ENCODE data around the gene ACSL5. TPM values are rescaled to one million over a fixed set of nuclear protein-coding genes. Genes with fewer than 3 reads are reported as not detected.

Gene ACSL5
- total RNA-seq, 1 donor from 2014 or later, result 46.7 TPM

GRCh38 chr10:112359606-112360307, 14.2 kb upstream of the ACSL5 start:
- H3K27me3 Mint-ChIP-seq (ENCODE audit: insufficient read depth), result peaks cover 9% of the 10 kb centered on the region
- H3K36me3 Mint-ChIP-seq (ENCODE audit: low read depth), result no peaks in the 10 kb centered on the region
- no peak overlapping the region for H3K4me3 Mint-ChIP-seq
- no peak for DNase-seq (ENCODE audit: low spot score)
- H3K9me3 Mint-ChIP-seq, result no peaks in the 10 kb centered on the region
- no peaks in the 10 kb centered on the region for H3K4me1 Mint-ChIP-seq (ENCODE audit: low read depth)
- H3K27ac Mint-ChIP-seq, result no peak overlapping the region
- intact Hi-C loops (cut with micrococcal nuclease), result no loop called here

GRCh38 chr10:112360308-112361270, 13.3 kb upstream of the ACSL5 start:
- H3K9me3 Mint-ChIP-seq, result no peaks in the 10 kb centered on the region
- H3K4me3 Mint-ChIP-seq, result no peak overlapping the region
- H3K27ac Mint-ChIP-seq, result no peak overlapping the region
- no peak for DNase-seq (ENCODE audit: low spot score)
- H3K4me1 Mint-ChIP-seq (ENCODE audit: low read depth), result no peaks in the 10 kb centered on the region
- H3K36me3 Mint-ChIP-seq (ENCODE audit: low read depth), result no peaks in the 10 kb centered on the region
- H3K27me3 Mint-ChIP-seq (ENCODE audit: insufficient read depth), result peaks cover 14% of the 10 kb centered on the region
- intact Hi-C loops (cut with micrococcal nuclease), result no loop called here

- no peak overlapping the region for H3K27ac Mint-ChIP-seq
- no peak for DNase-seq (ENCODE audit: low spot score)
- H3K27me3 Mint-ChIP-seq (ENCODE audit: insufficient read depth), result peaks cover 14% of the 10 kb centered on the region
- no peaks in the 10 kb centered on the region for H3K9me3 Mint-ChIP-seq
- H3K4me1 Mint-ChIP-seq (ENCODE audit: low read depth), result no peaks in the 10 kb centered on the region
- H3K4me3 Mint-ChIP-seq, result no peak overlapping the region
- no peaks in the 10 kb centered on the region for H3K36me3 Mint-ChIP-seq (ENCODE audit: low read depth)
- intact Hi-C loops (cut with micrococcal nuclease), result no loop called here
These were observed 11.8 kb upstream of the ACSL5 start for GRCh38 chr10:112361951-112362751.

- Mint-ChIP-seq H3K27me3 (ENCODE audit: insufficient read depth) (peaks cover 12% of the 10 kb centered on the region), H3K36me3 (ENCODE audit: low read depth) (no peaks in the 10 kb centered on the region), H3K4me3 (no peak overlapping the region), H3K4me1 (ENCODE audit: low read depth) (no peaks in the 10 kb centered on the region), H3K9me3 (no peaks in the 10 kb centered on the region), H3K27ac (no peak overlapping the region)
- no peak for DNase-seq (ENCODE audit: low spot score)
- intact Hi-C loops (cut with micrococcal nuclease), result no loop called here
These were observed 11.1 kb upstream of the ACSL5 start for GRCh38 chr10:112362833-112363232.

- H3K4me3 Mint-ChIP-seq, result no peak overlapping the region
- DNase-seq (ENCODE audit: low spot score), result no peak
- H3K9me3 Mint-ChIP-seq, result no peaks in the 10 kb centered on the region
- intact Hi-C loops (cut with micrococcal nuclease), result no loop called here
- H3K27me3 Mint-ChIP-seq (ENCODE audit: insufficient read depth), result peaks cover 7% of the 10 kb centered on the region
- no peaks in the 10 kb centered on the region for H3K4me1 Mint-ChIP-seq (ENCODE audit: low read depth)
- H3K27ac Mint-ChIP-seq, result no peak overlapping the region
- H3K36me3 Mint-ChIP-seq (ENCODE audit: low read depth), result no peaks in the 10 kb centered on the region
These were observed 9.9 kb upstream of the ACSL5 start for GRCh38 chr10:112363696-112364688.

- H3K27me3 Mint-ChIP-seq (ENCODE audit: insufficient read depth), result peaks cover 7% of the 10 kb centered on the region
- no peaks in the 10 kb centered on the region for H3K36me3 Mint-ChIP-seq (ENCODE audit: low read depth)
- no peak overlapping the region for H3K4me3 Mint-ChIP-seq
- DNase-seq (ENCODE audit: low spot score), result no peak
- no peaks in the 10 kb centered on the region for H3K4me1 Mint-ChIP-seq (ENCODE audit: low read depth)
- no peak overlapping the region for H3K27ac Mint-ChIP-seq
- no peaks in the 10 kb centered on the region for H3K9me3 Mint-ChIP-seq
- intact Hi-C loops (cut with micrococcal nuclease), result no loop called here
These were observed 8.9 kb upstream of the ACSL5 start for GRCh38 chr10:112365014-112365432.

GRCh38 chr10:112365451-112365850, 8.5 kb upstream of the ACSL5 start:
- intact Hi-C loops (cut with micrococcal nuclease), result no loop called here
- Mint-ChIP-seq H3K4me1 (ENCODE audit: low read depth) (no peaks in the 10 kb centered on the region), H3K36me3 (ENCODE audit: low read depth) (no peaks in the 10 kb centered on the region), H3K27me3 (ENCODE audit: insufficient read depth) (peaks cover 7% of the 10 kb centered on the region), H3K27ac (no peak overlapping the region), H3K9me3 (no peaks in the 10 kb centered on the region), H3K4me3 (no peak overlapping the region)
- DNase-seq (ENCODE audit: low spot score), result no peak

GRCh38 chr10:112366992-112367391, 6.9 kb upstream of the ACSL5 start:
- Mint-ChIP-seq H3K4me1 (ENCODE audit: low read depth) (no peaks in the 10 kb centered on the region), H3K4me3 (no peak overlapping the region), H3K27ac (no peak overlapping the region), H3K36me3 (ENCODE audit: low read depth) (no peaks in the 10 kb centered on the region), H3K9me3 (no peaks in the 10 kb centered on the region), H3K27me3 (ENCODE audit: insufficient read depth) (peaks cover 5% of the 10 kb centered on the region)
- intact Hi-C loops (cut with micrococcal nuclease), result no loop called here
- DNase-seq (ENCODE audit: low spot score), result no peak

GRCh38 chr10:112367516-112367915, 6.4 kb upstream of the ACSL5 start:
- intact Hi-C loops (cut with micrococcal nuclease), result no loop called here
- H3K4me1 Mint-ChIP-seq (ENCODE audit: low read depth), result no peaks in the 10 kb centered on the region
- H3K27me3 Mint-ChIP-seq (ENCODE audit: insufficient read depth), result peaks cover 5% of the 10 kb centered on the region
- no peaks in the 10 kb centered on the region for H3K36me3 Mint-ChIP-seq (ENCODE audit: low read depth)
- H3K27ac Mint-ChIP-seq, result no peak overlapping the region
- H3K4me3 Mint-ChIP-seq, result no peak overlapping the region
- no peak for DNase-seq (ENCODE audit: low spot score)
- no peaks in the 10 kb centered on the region for H3K9me3 Mint-ChIP-seq

- intact Hi-C loops (cut with micrococcal nuclease), result no loop called here
- Mint-ChIP-seq H3K27me3 (ENCODE audit: insufficient read depth) (peaks cover 5% of the 10 kb centered on the region), H3K36me3 (ENCODE audit: low read depth) (no peaks in the 10 kb centered on the region), H3K9me3 (no peaks in the 10 kb centered on the region), H3K4me1 (ENCODE audit: low read depth) (peaks cover 9% of the 10 kb centered on the region), H3K27ac (no peak overlapping the region), H3K4me3 (no peak overlapping the region)
- DNase-seq (ENCODE audit: low spot score), result no peak
These were observed 4.2 kb upstream of the ACSL5 start for GRCh38 chr10:112369495-112370423.

GRCh38 chr10:112370424-112370819, 3.5 kb upstream of the ACSL5 start:
- H3K27me3 Mint-ChIP-seq (ENCODE audit: insufficient read depth), result peaks cover 1% of the 10 kb centered on the region
- no peaks in the 10 kb centered on the region for H3K36me3 Mint-ChIP-seq (ENCODE audit: low read depth)
- no peak overlapping the region for H3K4me3 Mint-ChIP-seq
- no peak overlapping the region for H3K27ac Mint-ChIP-seq
- no peak for DNase-seq (ENCODE audit: low spot score)
- H3K9me3 Mint-ChIP-seq, result no peaks in the 10 kb centered on the region
- intact Hi-C loops (cut with micrococcal nuclease), result no loop called here
- H3K4me1 Mint-ChIP-seq (ENCODE audit: low read depth), result peaks cover 16% of the 10 kb centered on the region

Measured in activated T-helper 1 cell treated with anti-CD3 and anti-CD28 coated beads, Interleukin-12 subunit alpha, Interleukin-12 subunit beta, Interleukin-2, Interleukin-4 antibody, amounts not matched to agents 30 ng/mL and 10 ng/mL and 1 ng/mL, durations not matched to agents 14 hours and 24 hours and 36 hours (primary cell).